ENCODE measurements around the gene GFPT2.
A peak's percentile ranks its signal among the peaks of the same experiment; 100 is the strongest.

GFPT2 gene

DNA sequence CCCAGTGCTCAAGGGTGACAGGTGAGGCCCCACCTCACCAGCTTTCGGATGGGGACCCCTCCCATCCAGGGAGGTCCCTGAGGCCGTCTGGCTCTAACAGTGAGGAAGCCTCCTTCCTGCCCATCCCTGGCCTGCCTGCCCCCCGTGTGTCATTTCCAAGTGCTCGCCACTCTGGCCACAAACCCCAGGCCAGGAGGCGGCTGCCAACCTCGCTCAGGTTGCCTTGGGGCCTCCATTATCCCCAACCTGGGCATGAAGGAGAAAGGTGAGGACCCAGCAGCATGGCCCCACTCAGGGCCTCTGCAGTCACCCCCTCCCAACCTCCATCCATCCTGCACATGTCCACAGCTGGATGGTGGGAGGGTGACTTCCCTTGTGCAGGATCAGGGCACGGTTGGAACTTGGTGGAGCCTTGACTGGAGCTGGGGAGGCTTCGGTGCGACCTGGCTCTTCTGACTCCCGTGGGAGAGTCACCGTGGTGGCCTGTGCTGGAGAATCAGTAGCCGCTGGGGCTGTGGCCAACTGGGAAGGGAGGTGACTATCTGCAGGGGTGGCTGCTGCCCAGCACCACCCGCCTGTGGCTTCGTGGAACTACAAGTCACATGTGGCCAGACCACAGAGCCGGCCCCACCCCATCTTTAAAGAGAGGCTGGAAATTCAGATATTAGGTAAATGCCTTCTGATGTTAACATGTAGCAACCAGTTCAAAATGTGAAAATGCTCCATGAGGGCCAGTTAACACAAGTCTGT is 37.5 kb upstream of the GFPT2 start:
- no peaks in the 10 kb centered on the region for H3K9me3 ChIP-seq
- H3K27me3 ChIP-seq, result no peaks in the 10 kb centered on the region
- intact Hi-C loops (cut with DNase I; ENCODE audit: low total_unique reads), result no loop called here
- H3K4me1 ChIP-seq, result no peaks in the 10 kb centered on the region
- H3K27ac ChIP-seq, result no peak overlapping the region
- peak in 1 of 2 donors; percentile 48 for DNase-seq
- H3K36me3 ChIP-seq, result no peaks in the 10 kb centered on the region
- no peak overlapping the region for H3K4me3 ChIP-seq
- TF ChIP-seq CTCF (IDR thresholded peaks at IDR 0.05), result no peak

DNA sequence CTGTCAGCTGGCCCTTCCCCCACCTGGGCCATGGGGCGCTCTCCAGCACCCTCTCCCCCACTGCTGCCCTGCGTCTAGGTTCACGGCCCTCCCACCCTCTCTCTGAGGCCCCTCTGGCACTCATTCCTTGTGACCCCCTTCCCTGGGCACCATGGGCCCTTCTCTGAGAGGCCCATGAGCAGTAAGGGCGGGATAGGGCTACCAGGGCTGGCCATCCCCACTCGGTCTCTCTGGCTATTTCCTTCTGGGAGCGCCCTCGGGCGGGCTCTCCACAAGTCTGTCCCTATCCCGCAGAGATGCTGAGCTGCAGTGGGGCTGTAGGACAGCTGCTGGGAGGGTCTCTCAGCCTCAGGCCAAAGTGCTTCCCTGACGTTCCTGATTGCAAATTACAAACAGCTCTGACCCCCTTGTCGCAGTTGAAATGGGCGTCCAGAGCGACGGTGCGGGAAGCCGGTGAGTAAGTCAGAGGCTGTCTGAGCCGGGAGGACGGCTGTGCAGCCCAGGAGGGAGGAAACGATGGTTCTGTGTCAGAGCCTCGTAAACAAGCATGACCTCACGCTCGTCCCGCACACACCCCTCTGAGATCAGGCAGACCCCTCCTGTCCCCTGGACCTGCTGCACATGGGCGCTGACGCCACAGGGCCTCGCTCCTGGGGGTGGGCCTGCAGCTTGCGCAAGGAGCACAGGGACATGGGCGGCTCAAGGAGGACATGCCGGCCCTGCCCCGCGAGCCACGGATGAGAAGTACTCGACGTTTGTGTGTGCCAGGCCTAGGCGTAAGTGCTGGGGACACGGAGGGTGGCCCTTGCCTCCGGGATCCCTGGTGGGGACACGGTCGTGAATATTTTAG is 36.3 kb upstream of the GFPT2 start:
- no peaks in the 10 kb centered on the region for H3K27me3 ChIP-seq
- H3K4me3 ChIP-seq, result no peak overlapping the region
- no peaks in the 10 kb centered on the region for H3K36me3 ChIP-seq
- no peaks in the 10 kb centered on the region for H3K4me1 ChIP-seq
- no peaks in the 10 kb centered on the region for H3K9me3 ChIP-seq
- H3K27ac ChIP-seq, result no peak overlapping the region
- intact Hi-C loops (cut with DNase I; ENCODE audit: low total_unique reads), result no loop called here
- peak in 1 of 2 donors; percentile 54 for DNase-seq
- TF ChIP-seq CTCF (IDR thresholded peaks at IDR 0.05), result no peak

GRCh38 chr5:180387798-180388197 is 34.7 kb upstream of the GFPT2 start:
- no peak overlapping the region for H3K4me3 ChIP-seq
- peaks cover 0 to 3% of the 10 kb centered on the region in 2 donors for H3K27me3 ChIP-seq
- no peaks in the 10 kb centered on the region for H3K9me3 ChIP-seq
- TF ChIP-seq CTCF (IDR thresholded peaks at IDR 0.05), result no peak
- peak in 1 of 2 donors; percentile 25 for DNase-seq
- H3K27ac ChIP-seq, result no peak overlapping the region
- intact Hi-C loops (cut with DNase I; ENCODE audit: low total_unique reads), result no loop called here
- no peaks in the 10 kb centered on the region for H3K4me1 ChIP-seq
- no peaks in the 10 kb centered on the region for H3K36me3 ChIP-seq

DNA sequence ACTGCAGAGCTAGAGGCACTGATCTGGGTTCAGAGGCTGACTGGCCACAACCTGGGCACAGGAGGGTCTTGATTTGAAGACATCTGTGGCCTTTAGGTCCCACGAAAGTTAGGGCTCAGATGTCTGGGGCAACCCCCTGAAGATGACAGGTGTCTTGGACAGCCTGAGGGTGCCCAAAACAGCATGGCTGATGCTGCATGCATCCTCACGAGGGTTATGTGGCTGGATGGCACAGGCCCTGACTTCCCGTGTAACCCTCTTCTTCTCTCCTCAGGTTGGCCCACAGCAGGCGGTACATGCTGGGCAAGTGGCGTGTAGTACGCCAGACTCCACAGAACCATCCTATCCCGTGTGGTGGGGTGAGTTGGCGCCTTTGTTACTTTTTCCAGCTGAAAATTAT is 29.8 kb upstream of the GFPT2 start:
- Histone ChIP-seq H3K27me3 (peaks cover 0 to 17% of the 10 kb centered on the region in 2 donors), H3K4me1 (peaks cover 0 to 11% (median 4%) of the 10 kb centered on the region in 4 donors), H3K9me3 (no peaks in the 10 kb centered on the region), H3K36me3 (no peaks in the 10 kb centered on the region), H3K4me3 (no peak overlapping the region), H3K27ac (no peak overlapping the region)
- intact Hi-C loops (cut with DNase I; ENCODE audit: low total_unique reads), result no loop called here
- TF ChIP-seq CTCF (IDR thresholded peaks at IDR 0.05), result no peak
- no peak for DNase-seq

GRCh38 chr5:180381851-180382480 is 28.8 kb upstream of the GFPT2 start:
- no peak overlapping the region for H3K4me3 ChIP-seq
- no peak for DNase-seq
- no peaks in the 10 kb centered on the region for H3K9me3 ChIP-seq
- TF ChIP-seq CTCF (IDR thresholded peaks at IDR 0.05), result no peak
- H3K36me3 ChIP-seq, result no peaks in the 10 kb centered on the region
- H3K27ac ChIP-seq, result no peak overlapping the region
- peaks cover 0 to 11% (median 4%) of the 10 kb centered on the region in 4 donors for H3K4me1 ChIP-seq
- intact Hi-C loops (cut with DNase I; ENCODE audit: low total_unique reads), result no loop called here
- H3K27me3 ChIP-seq, result peaks cover 0 to 17% of the 10 kb centered on the region in 2 donors

Measured in tibial artery (tissue), 4 donors.